GM12892 (cell line): ENCODE measurements around the gene SGIP1.

Experiments used
- POLR2A ChIP-seq: IDR thresholded peaks from 2 replicates; pipeline ENCODE4 v1.6.1; 2011; ENCODE audit warnings: low read depth, low read length, control low read depth
- POLR2AphosphoS5 ChIP-seq: IDR thresholded peaks from 2 replicates; pipeline ENCODE4 v1.6.1; 2011; ENCODE audit warnings: low read depth, low read length, control low read depth
- TAF1 ChIP-seq: IDR thresholded peaks from 2 replicates; pipeline ENCODE4 v1.6.1; 2011; ENCODE audit warnings: low read depth, mild to moderate bottlenecking, control low read depth, low read length, borderline replicate concordance

- TF ChIP-seq POLR2A = no peak
- TF ChIP-seq POLR2AphosphoS5 = no peak
- no peak for TF ChIP-seq TAF1
Measured at GRCh38 chr1:66527686-66528085, 6.3 kb upstream of the SGIP1 start.
